ENCODE data around the gene TRMO.

- TF ChIP-seq CTCF (IDR thresholded peaks at IDR 0.05; ENCODE audit: low read length) = no peak
- no peak for TF ChIP-seq EZH2 (IDR thresholded peaks at IDR 0.05; ENCODE audit: borderline replicate concordance, low read length)
Measured at GRCh38 chr9:97904725-97905124, 17.6 kb downstream of the TRMO start.

Data from OCI-LY1 (cell line).